Stimulated activated CD8-positive, alpha-beta memory T cell treated with anti-CD3 and anti-CD28 coated beads, Interleukin-15, amount 100 ng/mL, for 48 hours (primary cell): ENCODE results near the gene MRLN.

Experiments used
- DNase-seq, 2 donors: peaks; one replicate each; pipeline ENCODE4 v3.0.0-alpha.2; 2020; ENCODE audit warnings: low read depth in 2 of 2

Gene MRLN

DNA sequence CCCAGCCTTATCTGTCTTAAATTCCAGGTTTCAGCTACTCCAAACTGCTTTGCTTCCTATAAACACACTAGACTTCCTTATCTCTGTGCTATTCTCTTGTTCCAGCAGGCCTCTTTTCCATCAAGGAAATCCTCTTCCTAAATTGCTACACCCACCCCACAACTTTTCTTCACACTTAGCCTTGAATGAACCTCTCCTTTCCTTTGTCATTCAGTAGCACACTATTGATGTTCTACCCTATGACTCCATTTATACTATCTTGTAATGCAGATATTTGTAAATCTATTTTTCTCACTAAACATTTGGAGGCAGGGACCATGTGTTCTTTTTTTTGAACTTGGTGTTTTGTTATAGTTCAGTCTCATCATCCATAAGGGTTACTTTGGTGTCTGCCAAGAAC, 47.3 kb downstream of the MRLN start:
- DNase-seq, result no peak

DNA sequence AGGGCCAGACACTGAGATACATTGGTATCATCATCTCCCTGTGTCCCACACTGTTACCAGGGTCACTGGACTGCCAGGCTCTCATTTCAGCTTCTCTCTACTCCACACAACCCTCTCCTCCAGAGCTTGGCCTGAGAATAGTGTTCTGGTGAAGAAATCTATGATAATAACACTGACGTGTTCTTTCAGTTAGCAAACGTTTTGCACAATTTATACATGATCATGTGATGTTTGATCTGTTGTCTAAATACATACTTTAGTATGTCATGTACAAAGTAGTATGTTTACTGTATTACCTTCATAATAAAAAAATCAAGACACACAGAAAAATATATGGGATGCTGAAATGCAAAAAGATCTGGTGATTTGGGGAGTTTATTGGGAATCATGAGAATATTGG, 48.6 kb downstream of the MRLN start:
- DNase-seq, result no peak

DNA sequence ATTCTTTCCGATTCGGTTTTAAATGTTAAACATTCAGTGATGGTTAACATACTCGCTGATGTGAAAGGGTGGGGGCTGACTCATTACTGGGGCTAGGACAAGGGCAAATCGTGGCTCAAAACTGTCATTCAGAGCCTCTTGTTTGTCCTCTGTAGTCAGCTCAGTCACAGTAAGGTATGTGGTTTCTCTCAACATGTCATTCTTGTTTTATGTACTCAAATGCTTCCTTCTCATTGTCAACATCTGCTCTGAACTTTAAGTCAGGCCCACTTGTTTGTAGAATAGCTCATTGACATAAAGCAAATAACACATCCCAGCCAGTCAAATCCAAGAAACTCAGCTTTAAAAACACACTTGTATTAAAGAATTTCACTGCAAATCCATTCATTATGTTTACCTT, 50.9 kb downstream of the MRLN start:
- no peak for DNase-seq

DNA sequence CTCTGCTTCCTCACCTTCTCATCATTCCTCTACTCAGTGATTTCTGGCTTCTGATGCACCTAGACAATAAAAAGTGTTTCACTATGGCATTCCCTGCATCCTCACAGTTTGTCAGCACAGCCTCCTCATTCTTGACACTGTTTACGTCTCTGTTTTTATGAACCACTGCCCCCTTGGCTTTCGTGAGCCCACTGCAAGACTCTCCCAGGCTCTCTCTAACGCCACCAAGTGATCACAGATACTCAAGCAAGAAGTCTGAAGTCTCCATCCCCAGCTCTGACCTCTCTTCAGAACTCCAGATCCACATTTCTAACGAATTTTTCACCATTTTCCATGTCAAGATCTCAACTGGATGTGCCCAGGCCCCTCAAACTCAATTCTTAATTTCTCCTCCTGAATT, 52.5 kb downstream of the MRLN start:
- DNase-seq, result no peak

DNA sequence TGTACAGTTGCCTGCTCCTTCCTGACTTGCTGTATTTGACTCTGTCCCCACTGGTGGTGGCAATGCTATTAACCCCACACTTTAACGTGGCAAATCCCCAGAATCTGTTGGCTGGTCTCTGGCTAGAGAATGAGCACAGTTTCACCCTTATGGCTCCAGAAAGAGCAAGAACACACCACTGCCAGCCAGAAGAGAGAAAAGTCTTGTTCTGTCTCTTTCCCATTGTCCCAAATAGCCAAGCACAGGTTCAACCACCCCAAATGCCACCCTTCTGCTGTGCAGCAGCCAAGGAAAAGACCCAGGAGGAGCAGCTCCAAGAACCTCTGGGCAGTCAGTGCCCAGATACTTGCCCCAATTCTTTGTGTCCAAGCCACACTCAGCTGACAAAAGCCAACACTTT, 54.9 kb downstream of the MRLN start:
- no peak for DNase-seq

DNA sequence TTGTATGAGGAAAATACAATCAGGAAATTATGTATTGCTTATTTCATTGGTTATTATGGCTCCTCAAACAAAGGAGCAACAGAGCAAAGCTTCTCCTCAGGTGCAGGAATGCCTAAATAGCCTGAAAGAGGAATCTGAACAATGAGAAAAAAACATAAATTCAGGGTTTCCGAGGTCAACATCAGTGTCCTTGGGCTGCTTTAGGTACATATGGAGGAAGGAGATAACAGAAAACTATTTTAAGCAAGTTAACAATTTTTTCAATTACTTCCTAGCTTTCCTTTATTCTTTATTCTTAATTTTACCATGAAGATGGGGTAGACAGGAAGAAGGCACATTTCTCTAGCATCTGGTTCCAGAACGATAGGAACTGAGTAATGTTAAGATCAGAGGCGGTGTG, 57.6 kb downstream of the MRLN start:
- DNase-seq, result no peak

DNA sequence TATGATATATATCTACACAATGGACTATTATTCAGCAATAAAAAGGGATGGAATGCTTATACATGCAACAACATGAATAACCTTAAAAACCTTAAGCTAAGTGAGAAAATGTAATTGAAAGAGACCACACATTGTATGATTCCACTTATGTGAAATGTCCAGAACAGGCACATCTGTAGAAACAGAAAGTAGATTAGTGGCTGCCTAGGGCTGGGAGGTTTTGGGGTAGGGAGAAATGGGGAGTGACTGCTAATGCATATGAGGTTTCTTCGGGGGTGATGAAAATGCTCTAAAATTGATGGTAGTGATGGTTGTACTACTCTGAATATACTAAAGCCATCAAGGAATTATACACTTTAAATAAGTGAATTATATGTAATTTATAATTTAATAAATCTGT, 58.3 kb downstream of the MRLN start:
- no peak for DNase-seq

DNA sequence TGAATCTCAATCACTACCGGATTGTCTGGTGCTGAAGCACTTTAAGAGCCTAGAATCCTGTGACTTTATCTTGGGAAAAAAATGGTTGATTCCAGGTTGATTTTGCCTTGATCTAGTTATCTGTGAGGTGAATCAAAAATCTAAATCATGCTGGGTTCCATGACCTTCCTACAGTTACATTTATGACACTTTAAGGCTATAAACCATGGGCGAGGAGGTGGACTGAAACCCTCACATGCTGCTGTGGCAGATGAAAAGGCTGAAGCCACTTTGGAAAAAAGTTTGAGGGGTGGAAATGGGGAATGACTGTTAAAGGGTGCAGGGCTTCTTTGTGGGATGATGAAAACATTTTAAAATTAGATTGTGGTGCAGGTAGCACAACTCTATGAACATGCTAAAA, 61.1 kb downstream of the MRLN start:
- DNase-seq, result no peak

DNA sequence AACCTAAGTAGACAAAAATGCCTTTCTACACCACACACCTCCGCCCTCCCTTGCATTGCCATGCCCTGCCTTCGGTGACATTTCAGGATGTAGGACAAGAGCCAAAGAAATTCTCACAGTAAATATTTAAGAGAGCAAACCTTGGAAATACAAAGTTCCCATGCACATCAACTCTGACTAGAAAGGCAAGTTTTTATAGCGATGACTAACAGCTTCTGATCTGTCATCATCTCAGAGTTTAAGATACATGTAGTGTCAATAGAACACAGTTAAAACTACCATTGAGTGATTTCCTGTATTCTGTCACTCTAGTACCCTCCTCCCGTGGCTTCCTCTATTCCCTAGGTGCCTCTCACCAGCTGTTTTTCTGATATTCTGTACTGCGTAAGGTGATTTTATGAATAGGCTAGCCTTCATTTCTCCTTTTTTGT, 64.3 kb downstream of the MRLN start:
- DNase-seq, result no peak

DNA sequence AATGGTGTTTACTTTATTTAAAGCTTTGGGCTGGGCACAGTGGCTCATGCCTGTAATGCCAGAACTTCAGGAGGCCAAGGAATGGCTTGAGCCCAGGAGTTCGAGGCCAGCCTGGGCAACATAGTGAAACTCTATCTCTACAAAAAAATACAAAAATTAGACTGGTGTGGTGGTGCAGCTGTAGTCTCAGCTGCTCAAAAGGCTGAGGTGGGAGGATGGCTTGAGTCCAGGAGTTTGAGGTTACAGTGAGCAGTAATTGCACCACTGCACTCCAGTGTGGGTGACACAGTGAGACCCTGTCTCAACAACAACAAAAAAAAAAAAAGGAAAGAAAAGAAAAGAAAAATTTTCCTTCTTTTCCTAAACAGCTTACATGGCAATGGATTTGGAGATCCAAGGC, 65.6 kb downstream of the MRLN start:
- DNase-seq, result no peak
